IPS-18c (cell line): Measurements from ENCODE around the gene FYN.

Source experiments
- H3K4me3 ChIP-seq: 2 replicates; pipeline ENCODE4 v1.7.0; 2013; ENCODE audit warnings: low read depth, mild to moderate bottlenecking, low read length, moderate library complexity; ENCODE audit not compliant: insufficient read depth
- H3K9me3 ChIP-seq: one replicate; pipeline ENCODE4 v1.6.1; 2013; ENCODE audit warnings: mild to moderate bottlenecking, low read length, moderate library complexity; ENCODE audit not compliant: control insufficient read depth, insufficient read depth

FYN gene

GRCh38 chr6:111825439-111826086, 47.7 kb downstream of the FYN start:
- Histone ChIP-seq H3K4me3 (no peak overlapping the region), H3K9me3 (no peaks in the 10 kb centered on the region)

GRCh38 chr6:111824608-111825337, 48.5 kb downstream of the FYN start:
- H3K9me3 ChIP-seq: no peaks in the 10 kb centered on the region
- H3K4me3 ChIP-seq: no peak overlapping the region

GRCh38 chr6:111823831-111824607, 49.2 kb downstream of the FYN start:
- no peak overlapping the region for H3K4me3 ChIP-seq
- no peaks in the 10 kb centered on the region for H3K9me3 ChIP-seq

DNA sequence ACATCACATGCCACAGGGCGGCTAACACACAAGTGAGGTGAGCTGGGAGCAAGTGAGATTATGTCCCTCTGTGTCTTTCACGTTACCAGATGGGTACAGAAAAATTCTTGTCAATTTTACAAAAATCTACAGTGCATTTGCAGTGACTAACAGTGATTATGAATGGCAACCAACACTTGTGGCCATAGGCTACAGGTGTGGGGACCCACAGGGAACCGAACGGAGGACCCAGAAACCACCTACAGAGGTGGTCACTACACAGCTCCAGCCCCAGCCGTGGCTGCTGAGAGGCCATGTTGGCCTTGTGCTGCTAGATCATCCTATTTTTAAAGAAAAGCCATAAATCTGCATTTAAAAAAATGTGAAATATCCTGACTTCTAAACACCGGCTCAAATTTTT, 50.2 kb downstream of the FYN start:
- no peak overlapping the region for H3K4me3 ChIP-seq

GRCh38 chr6:111819458-111819857, 53.8 kb downstream of the FYN start:
- Histone ChIP-seq H3K9me3 (no peaks in the 10 kb centered on the region), H3K4me3 (no peak overlapping the region)

More for the DNA sequence above, 50.2 kb downstream of the FYN start:
- H3K9me3 ChIP-seq: no peaks in the 10 kb centered on the region

GRCh38 chr6:111818539-111819226, 54.6 kb downstream of the FYN start:
- no peak overlapping the region for H3K4me3 ChIP-seq

DNA sequence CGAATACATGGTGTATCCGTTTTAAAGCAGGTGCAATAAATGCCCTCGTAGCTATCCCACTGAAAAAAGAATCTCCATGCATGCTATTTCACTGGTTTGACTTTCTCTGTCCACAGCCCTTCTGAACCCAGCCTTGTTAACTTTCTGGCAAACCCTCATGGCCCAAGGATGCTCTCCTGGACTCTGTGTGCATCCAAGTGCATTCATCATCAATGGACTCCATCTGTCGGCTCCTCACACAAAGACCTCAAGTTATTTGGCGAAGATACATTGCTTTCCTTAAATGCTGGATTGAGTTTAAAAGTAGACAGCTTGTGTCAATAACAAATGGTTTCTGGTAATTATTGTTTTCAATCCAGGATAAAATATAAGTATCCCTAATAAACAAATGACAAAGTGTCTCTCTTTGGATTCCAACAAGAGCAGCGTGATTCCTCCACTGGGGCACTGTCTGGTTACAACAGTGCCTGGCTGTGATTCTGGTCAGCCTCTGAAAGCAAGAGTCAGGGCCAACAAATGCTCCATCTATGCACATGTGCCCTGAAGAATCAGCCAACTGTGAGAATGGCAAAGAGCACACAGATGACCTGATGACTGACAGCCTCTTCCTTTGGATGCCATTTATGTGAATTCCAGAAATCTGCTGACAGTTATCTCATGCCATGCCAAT, 55.7 kb downstream of the FYN start:
- no peak overlapping the region for H3K4me3 ChIP-seq
- H3K9me3 ChIP-seq: no peaks in the 10 kb centered on the region

More at GRCh38 chr6:111818539-111819226, 54.6 kb downstream of the FYN start:
- no peaks in the 10 kb centered on the region for H3K9me3 ChIP-seq

- H3K4me3 ChIP-seq: no peak overlapping the region
- no peaks in the 10 kb centered on the region for H3K9me3 ChIP-seq
These were observed 59.5 kb downstream of the FYN start for GRCh38 chr6:111813677-111814310.

DNA sequence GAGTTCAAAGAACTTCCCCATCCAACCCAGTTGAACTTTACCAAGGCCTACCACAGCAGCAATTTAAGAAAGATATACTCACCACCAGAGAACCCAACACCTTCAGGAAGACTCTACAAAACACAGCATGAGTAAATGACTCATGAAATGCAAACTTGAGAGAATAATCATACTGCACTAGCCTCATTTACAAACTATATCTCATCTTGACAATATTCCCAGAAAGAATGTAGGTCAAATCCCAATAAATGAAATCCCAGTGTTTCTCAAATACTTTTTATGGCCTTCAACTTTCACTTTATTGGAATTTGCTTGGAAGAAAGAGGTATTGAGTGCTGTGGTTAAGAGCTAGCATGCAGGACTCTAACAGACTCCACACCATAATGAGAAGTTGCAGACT, 60.0 kb downstream of the FYN start:
- no peaks in the 10 kb centered on the region for H3K9me3 ChIP-seq
- H3K4me3 ChIP-seq: no peak overlapping the region

GRCh38 chr6:111812060-111813038, 60.9 kb downstream of the FYN start:
- Histone ChIP-seq H3K9me3 (no peaks in the 10 kb centered on the region), H3K4me3 (no peak overlapping the region)

- no peaks in the 10 kb centered on the region for H3K9me3 ChIP-seq
- no peak overlapping the region for H3K4me3 ChIP-seq
These were observed 62.7 kb downstream of the FYN start for GRCh38 chr6:111810294-111811131.

GRCh38 chr6:111809766-111810165, 63.5 kb downstream of the FYN start:
- no peak overlapping the region for H3K4me3 ChIP-seq
- no peaks in the 10 kb centered on the region for H3K9me3 ChIP-seq

- H3K9me3 ChIP-seq: no peaks in the 10 kb centered on the region
- H3K4me3 ChIP-seq: no peak overlapping the region
These were observed 64.0 kb downstream of the FYN start for GRCh38 chr6:111809264-111809663.

- no peak overlapping the region for H3K4me3 ChIP-seq
These were observed 64.8 kb downstream of the FYN start for GRCh38 chr6:111808493-111808892.

More at GRCh38 chr6:111808493-111808892, 64.8 kb downstream of the FYN start:
- H3K9me3 ChIP-seq: no peaks in the 10 kb centered on the region
